GM10266 (cell line): Measurements from ENCODE around the gene PCF11.

ENCODE experiments used
- DNase-seq: peaks from one replicate; pipeline ENCODE4 v3.0.0; 2012; ENCODE audit errors: extremely low spot score
- CTCF ChIP-seq: IDR thresholded peaks from 2 replicates; pipeline ENCODE4 v1.5.1; 2012; ENCODE audit warnings: mild to moderate bottlenecking, low read depth; ENCODE audit not compliant: control insufficient read depth, insufficient read depth; ENCODE audit errors: missing control alignments

Gene PCF11

GRCh38 chr11:83159902-83160865, 3.3 kb downstream of the PCF11 start:
- no peak for TF ChIP-seq CTCF
- DNase-seq = no peak

DNA sequence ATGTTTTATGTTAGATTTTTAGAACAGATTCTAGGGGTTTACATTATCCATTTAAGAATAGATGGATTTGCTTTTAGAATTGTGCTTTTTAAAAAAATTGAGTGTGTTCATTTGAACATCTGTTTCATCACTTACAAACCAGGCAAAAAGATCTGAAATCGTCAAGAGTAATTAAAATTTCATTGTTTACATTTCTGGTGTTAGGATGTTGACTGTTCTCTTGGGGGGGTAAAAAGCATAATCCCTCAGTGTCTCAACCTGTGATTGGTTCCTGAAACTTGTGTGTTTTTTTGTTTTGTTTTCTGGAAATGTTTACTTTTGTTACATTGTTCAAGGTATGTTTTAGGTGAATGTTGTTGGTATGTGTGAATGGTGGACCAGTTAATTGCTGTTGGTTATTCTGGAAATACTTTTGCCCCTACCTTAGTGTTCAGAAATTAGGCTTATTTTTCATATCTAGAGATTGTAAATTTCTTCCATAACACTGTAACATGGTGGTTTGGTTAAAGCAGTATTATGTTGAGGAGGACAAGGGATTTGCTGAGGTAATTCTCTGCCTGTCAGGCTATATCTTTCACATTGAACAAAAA, 4.8 kb downstream of the PCF11 start:
- DNase-seq = no peak
- TF ChIP-seq CTCF = no peak

DNA sequence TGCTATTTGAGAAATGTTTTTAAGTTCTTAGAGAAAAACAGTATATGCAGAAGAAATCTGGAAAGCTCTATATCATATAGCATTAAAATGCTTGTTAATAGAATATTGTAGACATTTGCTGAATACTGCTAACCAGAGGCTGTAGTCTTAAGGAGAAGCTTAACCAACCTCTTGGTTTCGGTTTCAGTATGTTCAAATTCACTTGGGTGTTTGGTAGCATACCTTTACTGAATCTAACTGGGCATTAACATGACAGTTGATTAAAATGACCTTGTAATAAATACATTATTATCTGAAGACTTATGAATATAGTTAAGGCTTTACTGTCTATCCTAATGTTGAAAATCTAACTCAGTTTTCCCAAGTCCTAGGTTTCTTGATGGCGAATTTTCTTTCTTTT, 5.4 kb downstream of the PCF11 start:
- peak; percentile 31 for DNase-seq
- no peak for TF ChIP-seq CTCF

DNA sequence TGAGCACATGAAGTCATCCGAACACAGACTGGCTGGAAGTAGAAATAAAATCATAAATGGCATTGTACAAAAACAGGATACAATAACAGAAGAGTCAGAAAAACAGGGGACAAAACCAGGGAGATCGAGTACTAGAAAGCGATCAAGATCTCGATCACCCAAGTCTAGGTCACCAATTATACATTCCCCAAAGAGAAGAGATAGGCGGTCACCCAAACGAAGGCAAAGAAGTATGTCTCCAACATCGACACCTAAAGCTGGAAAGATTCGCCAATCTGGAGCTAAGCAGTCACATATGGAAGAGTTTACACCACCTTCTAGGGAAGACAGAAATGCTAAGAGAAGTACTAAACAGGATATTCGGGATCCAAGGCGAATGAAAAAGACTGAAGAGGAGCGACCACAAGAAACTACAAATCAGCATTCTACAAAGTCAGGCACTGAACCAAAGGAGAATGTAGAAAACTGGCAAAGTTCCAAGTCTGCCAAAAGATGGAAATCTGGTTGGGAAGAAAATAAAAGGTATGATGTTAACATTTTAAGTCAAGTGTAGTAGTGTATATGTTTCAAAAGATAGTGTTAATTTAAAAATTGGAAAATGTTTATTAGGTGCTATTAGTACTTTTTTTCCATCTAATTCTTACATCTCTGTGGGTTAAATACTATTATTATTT, 9.4 kb downstream of the PCF11 start:
- no peak for TF ChIP-seq CTCF
- DNase-seq = no peak

GRCh38 chr11:83168756-83169155, 11.8 kb downstream of the PCF11 start:
- no peak for TF ChIP-seq CTCF
- no peak for DNase-seq

DNA sequence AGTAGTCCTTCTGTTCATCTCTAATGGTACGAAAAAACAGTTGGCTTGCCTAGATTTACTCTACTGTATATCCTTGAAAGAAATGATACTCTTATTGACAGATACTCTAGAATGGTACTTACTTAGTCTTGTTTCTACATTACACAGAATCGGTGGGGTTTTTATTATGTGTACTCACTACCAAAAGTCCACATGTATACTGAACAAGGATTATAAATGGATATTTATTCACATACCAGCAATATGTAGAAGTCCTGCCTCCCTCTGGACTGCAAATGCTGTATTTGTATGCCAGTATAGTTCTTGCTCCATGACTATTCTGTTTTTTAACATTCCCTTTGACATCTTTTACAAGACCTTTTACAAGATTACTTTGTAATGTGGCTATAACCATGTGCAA, 13.9 kb downstream of the PCF11 start:
- DNase-seq = no peak
- TF ChIP-seq CTCF = no peak
